Activated T-helper 1 cell treated with anti-CD3 and anti-CD28 coated beads, Interleukin-2, amount 50 U/mL, for 16 hours (primary cell): Measurements from ENCODE around the gene RCN2.
A peak's percentile ranks its signal among the peaks of the same experiment; 100 is the strongest.
"Not testable (repeated sequence)": the region's sequence is repeated elsewhere in the genome, so short reads cannot be mapped to it uniquely, and the experiment has no call there.

ENCODE experiments used
- DNase-seq, 2 donors: peaks; one replicate each; pipeline ENCODE4 v3.0.0-alpha.2; 2020; ENCODE audit warnings: low read depth in 1 of 2, low spot score in 1 of 2

Gene RCN2, protein sequence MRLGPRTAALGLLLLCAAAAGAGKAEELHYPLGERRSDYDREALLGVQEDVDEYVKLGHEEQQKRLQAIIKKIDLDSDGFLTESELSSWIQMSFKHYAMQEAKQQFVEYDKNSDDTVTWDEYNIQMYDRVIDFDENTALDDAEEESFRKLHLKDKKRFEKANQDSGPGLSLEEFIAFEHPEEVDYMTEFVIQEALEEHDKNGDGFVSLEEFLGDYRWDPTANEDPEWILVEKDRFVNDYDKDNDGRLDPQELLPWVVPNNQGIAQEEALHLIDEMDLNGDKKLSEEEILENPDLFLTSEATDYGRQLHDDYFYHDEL

DNA sequence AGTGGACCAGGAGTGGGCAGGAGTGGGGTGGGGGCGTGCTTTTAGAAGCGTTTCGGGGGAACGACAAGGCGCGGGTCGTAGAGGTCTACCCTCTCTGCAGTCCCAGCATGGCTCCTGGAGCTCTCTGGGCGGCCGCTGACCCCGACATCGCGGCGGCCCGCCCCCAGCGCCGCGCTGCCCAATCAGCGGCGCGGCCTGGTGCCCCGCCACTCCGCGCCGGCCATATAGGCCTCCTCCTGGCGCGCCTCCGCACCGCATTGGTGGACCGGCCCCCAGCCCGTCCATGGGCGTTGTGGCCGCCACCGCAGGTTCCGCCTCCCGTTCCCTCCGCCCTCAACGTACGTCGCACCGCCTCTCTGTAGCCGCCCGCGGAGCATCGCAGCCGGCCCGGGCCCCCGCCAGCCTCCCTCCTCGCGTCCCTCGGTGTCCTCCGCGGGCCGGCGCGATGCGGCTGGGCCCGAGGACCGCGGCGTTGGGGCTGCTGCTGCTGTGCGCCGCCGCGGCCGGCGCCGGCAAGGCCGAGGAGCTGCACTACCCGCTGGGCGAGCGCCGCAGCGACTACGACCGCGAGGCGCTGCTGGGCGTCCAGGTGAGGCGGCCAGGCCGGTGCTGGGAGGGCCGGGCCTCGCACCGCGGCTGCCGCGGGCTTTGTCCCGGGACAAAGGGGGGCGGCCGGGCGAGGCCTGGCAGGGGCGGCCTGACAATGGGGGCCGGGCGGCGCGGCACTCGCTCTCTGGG is at the start of gene RCN2:
Gene RCN2 (plus strand): TSS at position 353 of the 738 bp plus-strand sequence. CDS start 93 bp downstream, at position 446.
- peak; percentile 84 to 88 for DNase-seq

DNA sequence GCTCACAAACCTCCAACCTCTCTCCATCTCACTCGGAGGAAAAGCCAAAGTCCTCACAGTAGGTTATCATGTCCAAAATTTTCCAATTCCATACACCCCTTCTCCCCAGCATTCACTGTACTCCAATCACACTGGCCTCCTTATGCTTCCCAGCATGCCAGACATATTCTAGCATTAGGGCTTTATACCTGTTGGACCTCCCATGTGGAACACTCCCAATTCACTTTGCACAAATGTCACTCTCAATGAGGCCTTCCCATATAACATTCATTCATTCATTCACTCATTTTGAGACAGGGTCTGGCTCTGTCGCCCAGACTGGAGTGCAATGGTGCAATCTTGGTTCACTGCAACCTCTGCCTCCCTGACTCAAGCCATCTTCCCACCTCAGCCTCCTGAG is 46.3 kb upstream of the RCN2 start:
- DNase-seq: no peak

DNA sequence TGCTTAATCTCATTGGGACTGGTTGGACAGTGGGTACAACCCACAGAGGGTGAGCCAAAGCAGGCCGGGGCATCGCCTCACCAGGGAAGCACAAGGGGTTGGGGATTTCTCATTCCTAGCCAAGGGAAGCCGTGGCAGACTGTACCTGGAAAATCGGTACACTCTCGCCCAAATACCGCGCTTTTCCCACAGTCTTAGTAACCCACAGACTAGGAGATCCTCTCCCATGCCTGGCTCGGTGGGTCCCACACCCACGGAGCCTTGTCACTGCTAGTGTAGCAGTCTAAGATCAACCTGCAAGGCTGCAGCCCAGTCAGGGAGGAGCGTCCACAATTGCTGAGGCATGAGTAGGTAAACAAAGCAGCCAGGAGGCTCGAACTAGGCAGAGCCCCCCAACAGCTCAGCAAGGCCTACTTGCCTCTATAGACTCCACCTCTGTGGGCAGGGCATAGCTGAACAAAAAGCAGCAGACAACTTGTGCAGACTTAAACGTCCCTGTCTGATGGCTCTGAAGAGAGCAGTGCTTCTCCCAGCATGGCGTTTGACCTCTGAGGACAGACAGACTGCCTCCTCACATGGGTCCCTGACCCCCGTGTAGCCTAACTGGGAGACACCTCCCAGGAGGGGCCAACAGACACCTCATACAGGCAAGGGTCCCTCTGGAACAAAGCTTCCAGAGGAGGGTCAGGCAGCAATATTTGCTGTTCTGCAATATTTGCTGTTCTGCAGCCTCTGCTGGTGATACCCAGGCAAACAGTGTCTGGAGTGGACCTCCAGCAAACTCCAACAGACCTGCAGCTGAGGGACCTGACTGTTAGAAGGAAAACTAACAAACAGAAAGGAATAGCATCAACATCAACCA is 44.0 kb upstream of the RCN2 start:
- DNase-seq: not testable (repeated sequence)

DNA sequence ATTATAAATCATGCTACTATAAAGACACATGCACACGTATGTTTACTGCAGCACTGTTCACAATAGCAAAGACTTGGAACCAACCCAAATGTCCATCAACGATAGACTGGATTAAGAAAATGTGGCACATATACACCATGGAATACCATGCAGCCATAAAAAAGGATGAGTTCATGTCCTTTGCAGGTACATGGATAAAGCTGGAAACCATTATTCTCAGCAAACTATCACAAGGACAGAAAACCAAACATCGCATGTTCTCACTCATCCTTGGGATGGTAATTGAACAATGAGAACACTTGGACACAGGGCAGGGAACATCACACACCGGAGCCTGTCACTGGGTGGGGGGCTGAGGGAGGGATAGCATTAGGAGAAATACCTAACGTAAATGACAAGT is 38.7 kb upstream of the RCN2 start:
- not testable (repeated sequence) for DNase-seq

DNA sequence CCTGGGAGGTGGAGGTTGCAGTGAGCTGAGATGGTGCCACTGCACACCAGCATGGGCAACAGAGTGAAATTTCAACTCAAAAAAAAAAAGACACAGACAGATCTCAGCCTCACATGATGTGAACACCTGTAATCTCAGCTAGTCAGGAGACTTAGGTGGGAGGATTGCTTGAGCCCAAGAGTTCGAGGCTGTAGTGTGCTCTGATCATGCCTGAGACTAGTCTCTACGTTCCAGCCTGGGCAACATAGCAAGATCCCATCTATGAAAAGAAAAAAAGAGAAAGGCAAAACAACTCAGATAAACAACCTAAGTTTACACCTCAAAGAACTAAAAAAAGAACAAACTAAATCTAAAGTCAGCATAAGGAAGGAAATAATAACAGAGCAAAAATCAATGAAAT is 37.4 kb upstream of the RCN2 start:
- DNase-seq: no peak

DNA sequence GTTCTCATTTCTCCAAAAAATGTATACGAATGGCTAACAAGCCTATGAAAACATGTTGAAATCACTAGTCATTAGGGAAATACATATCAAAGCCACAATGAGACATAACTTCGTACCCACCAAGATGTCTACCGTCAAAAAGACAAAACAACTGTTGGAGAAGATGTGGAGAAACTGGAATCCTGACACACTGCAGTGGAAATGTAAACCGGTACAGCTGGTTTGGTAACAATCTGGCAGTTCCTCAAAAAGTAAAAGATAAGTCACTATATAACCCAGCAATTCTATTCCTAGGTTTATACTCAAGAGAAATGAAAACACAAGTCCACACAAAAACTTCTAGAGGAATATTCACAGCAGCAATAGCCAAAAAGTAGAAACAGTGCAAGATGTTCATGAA is 33.4 kb upstream of the RCN2 start:
- no peak for DNase-seq

DNA sequence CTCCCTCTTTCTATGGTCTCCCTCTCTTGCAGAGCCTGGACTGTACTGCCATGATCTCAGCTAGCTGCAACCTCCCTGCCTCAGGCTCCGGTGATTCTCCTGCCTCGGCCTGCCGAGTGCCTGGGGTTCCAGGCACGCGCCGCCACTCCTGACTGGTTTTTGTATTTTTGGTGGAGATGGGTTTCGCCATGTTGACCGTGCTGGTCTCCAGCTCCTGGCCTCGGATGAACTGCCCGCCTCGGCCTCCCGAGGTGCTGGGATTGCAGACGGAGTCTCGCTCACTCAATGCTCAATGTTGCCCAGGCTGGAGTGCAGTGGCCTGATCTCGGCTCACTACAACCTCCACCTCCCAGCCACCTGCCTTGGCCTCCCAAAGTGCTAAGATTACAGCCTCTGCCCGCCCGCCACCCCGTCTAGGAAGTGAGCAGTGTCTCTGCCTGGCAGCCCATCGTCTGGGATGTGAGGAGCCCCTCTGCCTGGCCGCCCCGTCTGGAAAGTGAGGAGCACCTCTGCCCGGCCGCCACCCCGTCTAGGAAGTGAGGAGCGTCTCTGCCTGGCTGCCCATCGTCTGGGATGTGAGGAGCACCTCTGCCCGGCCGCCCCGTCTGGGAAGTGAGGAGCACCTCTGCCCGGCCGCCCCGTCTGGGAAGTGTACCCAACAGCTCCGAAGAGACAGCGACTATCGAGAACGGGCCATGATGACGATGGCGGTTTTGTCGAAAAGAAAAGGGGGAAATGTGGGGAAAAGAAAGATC is 32.2 kb upstream of the RCN2 start:
- DNase-seq: not testable (repeated sequence)

DNA sequence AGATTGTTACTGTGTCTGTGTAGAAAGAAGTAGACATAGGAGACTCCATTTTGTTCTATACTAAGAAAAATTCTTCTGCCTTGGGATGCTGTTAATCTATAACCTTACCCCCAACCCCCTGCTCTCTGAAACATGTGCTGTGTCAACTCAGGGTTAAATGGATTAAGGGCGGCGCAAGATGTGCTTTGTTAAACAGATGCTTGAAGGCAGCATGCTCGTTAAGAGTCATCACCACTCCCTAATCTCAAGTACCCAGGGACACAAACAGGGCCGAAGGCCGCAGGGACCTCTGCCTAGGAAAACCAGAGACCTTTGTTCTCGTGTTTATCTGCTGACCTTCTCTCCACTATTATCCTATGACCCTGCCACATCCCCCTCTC is 31.6 kb upstream of the RCN2 start:
- DNase-seq: not testable (repeated sequence)

DNA sequence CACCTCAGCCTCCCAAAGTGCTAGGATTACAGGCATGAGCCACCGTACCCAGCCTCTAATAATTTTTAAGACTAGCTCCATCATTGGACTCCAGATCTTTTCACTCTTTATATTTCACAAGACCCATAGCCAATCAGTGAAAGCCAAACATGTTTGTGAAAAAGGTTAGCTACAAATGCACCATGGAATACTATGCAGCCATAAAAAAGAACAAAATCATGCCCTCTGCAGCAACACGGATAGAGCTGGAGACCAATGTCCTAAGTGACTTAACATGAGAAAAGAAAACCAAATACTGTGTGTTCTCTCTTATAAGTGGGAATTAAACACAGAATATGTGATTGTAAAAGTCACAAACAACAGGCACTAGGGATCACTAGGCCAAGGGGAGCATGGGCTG is 29.6 kb upstream of the RCN2 start:
- DNase-seq: no peak

DNA sequence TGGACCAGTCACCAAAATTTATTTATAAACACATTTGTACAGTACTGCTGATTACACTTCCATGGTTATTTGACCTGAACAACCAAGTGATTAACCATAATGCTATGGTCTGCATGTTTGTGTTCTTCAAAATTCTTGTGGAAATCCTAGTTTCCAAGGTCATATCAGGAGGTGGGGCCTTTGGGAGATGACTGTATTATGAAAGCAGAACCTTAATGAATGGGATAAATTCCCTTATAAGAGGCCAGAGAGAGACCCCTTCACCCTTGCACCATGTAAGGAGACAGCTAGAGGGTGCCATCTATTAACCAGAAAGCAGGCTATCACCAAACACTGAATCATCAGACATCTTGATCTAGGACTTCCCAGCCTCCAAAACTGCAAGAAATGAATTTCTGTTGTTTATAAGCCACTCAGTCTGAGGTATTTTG is 28.3 kb upstream of the RCN2 start:
- DNase-seq: no peak

DNA sequence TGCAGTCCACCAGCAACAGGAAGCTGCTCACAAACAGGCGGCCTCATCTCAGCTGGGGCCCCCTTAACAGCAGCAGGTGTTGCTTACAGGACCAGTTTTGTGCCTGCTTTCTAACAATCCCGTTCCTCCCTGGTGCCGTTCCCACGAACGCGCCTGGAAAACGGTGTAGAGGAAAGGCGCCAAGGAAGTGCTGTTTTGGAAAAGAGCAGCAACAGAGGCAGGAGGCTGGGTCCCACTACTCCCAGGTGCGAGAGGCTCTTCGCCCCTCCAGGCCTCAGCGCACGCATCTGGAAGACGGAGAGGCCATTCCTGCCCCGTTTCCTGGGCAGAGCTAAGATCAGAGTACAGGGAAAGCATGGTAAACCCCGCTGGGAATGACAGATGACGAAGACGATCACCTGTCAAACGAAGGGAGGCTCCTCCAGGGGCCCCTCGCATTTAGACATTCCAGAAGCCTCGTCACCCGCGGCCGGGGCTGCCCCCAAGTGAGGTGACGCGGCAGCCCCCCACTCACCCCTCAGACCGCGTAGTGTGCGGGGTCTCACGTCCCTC is 27.0 kb upstream of the RCN2 start:
- no peak for DNase-seq

DNA sequence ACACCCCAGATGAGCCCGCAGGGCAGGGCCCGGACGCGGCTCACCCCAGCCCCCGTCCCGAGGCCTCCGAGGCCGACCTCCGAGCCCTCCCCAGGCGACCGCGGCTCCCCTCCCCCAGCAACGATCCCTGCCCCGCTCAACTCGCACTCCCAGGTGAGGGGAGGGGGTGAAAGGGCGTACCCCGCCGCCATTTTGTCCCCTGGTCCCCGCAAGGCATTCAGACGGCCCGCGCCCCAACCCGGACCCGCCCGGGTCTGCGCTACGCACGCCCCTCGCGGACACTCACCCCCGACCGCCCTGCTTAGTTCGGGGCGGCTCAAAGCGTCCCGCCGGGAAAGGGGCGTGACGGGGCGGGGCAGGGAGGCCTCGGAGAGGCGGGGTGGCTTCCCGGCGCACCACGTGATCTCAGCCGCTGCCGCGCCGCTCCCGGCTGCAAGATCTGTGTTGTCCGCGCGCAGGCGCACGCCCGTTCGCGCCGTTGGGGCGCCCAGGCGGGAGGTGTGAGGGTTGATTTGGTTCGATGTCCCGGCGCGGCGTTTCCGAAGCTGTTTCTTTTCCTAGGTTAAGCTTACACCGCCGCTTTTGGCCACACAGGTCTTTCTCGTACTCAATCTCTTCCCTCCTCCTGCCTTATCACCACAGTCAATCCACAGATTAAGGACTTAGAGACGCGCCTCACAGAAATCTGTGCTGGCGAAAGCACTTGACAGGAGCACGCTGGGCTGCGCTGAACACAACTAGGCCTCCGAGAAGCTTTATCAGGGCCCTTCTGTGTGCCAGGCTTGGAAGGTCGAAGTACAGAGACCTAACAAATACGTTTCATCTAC is 26.3 kb upstream of the RCN2 start, which contains the start of gene SCAPER:
Gene SCAPER (minus strand): TSS at position 328 of the 827 bp plus-strand sequence. CDS start 21,523 bp downstream, outside the sequence.
- DNase-seq: peak; percentile 80 to 86

DNA sequence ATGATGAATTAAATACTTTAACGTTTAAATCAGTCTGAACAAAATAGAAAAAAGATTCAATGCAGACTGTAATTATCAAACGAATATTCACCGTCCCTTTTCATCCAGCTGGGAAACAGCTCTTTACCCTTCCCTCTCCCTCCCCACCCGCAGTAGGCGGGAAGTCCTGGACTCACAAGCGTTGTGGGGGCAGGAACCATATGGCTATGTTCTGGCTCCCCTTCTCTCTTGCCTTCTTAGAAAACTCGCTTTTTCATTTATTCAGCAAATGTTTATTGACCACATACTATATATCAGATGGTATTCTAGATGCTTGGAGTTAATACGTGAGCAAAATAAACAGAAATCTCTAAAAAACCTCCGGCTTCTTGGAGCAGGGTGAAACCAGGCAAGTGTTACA is 25.7 kb upstream of the RCN2 start:
- DNase-seq: no peak

DNA sequence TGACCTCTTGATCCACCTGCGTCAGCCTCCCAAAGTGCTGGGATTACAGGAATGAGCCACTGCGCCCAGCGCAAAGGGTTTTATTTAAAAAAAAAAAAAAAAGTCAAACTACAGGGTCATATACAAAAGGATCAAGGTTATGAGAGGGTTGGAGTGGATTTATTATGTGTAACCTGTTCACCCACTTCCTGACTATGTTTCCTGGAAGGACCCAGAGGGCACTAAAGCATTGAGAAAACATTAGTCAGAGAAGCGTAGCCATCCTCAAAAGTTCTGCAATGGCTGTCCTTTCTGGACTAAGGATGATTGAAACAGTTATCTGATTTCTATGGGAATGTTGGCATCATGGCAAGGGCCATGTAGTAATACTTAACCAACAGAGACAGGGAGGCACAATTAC is 19.1 kb upstream of the RCN2 start:
- DNase-seq: no peak

DNA sequence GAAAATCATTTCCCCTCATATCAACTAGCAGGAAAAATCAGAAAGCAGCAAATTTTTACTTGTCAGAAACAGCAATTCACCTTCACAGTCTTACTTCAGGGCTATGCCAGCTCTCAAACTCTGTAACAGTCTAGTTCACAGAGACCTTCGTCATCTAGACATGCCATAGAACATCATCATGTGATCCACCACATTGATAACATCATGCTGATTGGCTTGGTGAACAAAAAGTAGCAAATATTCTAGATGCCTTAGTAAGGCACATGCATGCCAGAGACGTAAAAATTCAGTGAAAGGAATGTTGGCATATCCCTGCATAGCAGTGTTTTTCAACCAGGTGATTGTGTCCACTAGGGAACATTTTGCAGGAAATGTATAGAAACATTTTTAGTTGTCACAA is 17.8 kb upstream of the RCN2 start:
- no peak for DNase-seq

DNA sequence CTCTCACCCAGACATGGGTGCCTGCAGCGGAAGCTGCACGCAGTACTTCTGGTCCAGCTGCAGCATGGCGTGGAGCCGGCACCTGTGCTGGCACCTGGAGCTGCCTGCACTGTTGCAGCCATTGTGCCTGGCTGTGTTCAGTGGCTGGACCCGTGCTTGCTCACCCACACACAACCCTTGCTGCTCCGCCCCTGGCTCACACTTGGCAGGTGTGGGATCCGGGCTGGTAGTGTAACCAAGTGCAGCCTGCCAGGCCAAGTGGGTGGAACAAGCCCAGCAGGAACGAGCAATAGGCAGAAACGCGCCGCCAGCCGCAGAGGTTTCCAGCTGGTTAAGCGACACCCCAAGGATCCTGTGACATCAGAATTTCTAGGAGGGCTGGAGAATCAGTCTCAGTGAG is 15.2 kb upstream of the RCN2 start:
- DNase-seq: no peak

DNA sequence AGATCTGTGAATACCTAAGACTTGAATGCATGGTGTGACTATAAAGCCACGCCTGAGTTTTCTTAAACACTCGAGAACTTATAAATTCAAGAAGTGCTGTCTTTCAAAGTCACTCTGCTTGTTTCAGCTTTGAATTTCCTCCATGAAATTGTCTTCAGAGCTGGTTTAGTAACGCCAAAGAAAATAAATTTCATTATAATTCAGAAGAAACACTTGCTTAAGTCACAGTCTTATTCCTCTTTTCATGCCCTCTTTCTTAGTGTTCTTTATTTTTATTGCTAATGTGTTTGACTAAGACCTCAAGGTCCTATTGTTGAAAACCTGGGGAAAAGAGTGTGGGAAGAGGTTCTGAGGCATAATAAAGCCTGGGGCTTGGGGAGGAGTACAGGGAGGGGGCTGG is 3.3 kb upstream of the RCN2 start:
- DNase-seq: no peak

DNA sequence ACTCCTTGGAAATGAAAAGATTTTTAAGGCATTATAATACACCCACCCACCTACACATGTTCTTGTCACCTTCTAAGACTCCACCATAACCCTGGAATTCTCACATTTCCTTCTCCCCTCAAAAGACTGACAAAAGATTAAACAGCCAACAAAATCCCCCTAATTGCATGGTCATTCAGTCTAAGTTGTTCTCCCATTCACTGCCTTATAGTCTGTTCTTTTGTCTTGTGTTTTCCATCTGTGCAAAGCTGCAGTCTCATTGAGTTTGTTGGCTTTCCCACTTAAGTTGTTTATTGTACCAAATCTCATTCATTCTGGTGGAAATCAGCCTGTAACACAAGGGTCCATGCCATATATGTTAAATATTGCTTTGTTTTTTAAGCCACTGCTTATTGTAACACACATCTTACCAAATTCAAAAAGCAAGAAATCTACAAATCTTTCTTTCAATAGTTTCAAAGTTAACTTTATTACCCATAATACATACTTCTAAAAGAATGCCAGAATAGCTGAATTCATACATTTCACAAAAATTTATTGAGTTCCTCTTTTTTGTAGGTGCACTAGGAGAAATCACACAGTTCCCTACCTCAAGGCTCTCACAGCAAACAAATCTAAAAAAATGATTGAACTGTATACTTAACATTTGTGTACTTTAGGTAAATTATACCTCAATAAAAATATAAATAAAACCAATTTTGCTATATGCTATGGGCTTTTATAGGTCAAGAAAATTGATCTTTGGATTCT is 2.4 kb upstream of the RCN2 start:
- no peak for DNase-seq

DNA sequence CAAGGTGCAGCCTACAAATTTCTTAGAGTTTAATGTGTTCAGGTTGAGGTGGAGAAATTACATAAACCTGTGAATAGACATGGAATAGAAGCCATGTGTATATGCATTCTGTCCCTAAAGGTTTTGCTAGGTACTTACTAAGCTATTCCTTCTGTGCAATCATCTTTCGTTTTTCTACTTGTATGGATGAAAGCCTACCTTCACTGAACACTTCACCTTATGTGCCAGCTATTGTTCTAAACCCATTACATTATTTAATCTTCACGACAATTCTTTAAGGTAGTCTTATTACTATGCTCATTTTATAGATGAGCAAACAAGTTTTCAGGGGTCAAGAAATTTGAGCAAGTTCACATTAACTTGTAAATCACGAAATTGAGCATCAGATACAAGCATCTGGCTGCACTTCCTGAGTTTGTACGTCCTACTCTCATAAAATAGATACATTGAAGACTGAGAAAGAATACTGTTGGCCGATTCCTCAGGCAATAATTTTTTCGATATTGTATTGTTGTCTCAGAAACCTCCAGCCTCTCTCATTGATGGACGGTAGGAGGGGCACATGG is 635 bp upstream of the RCN2 start:
- no peak for DNase-seq
